ENCODE results near the gene PLA2G1B. TPM values are rescaled to one million over a fixed set of nuclear protein-coding genes. Genes with fewer than 3 reads are reported as not detected.

The PLA2G1B gene
- total RNA-seq, 4 donors from 2014 or later = not detected

- H3K27ac ChIP-seq (replicated peaks in 1 of 4) = no peak overlapping the region
- no peaks in the 10 kb centered on the region for H3K9me3 ChIP-seq
- WGBS = 66% methylated on average over 16 of the region's 19 CpGs
- no peak overlapping the region for H3K4me3 ChIP-seq
- no peak for TF ChIP-seq POLR2AphosphoS5 (IDR thresholded peaks at IDR 0.05)
- TF ChIP-seq CTCF (IDR thresholded peaks at IDR 0.05) = no peak
- no peak for TF ChIP-seq EP300 (IDR thresholded peaks at IDR 0.05)
- TF ChIP-seq POLR2A (IDR thresholded peaks at IDR 0.05; ENCODE audit: low read depth) = no peak
- H3K27me3 ChIP-seq = peaks cover 0 to 17% (median 0%) of the 10 kb centered on the region in 4 donors
- no peak for DNase-seq (ENCODE audit: extremely low spot score)
- peaks cover 8 to 18% (median 14%) of the 10 kb centered on the region in 4 donors for H3K4me1 ChIP-seq
- intact Hi-C loops (cut with DNase I) = no loop called here
- H3K36me3 ChIP-seq = peaks cover 0 to 16% (median 0%) of the 10 kb centered on the region in 4 donors
Measured at GRCh38 chr12:120358412-120359100, 31.0 kb upstream of the PLA2G1B start.

- intact Hi-C loops (cut with DNase I) = loop anchor here (2.0 kb wide), 1 partner anchor 74 kb away; no protein-coding TSS in a partner anchor
Measured at GRCh38 chr12:120357104-120357503, 29.5 kb upstream of the PLA2G1B start.

DNA sequence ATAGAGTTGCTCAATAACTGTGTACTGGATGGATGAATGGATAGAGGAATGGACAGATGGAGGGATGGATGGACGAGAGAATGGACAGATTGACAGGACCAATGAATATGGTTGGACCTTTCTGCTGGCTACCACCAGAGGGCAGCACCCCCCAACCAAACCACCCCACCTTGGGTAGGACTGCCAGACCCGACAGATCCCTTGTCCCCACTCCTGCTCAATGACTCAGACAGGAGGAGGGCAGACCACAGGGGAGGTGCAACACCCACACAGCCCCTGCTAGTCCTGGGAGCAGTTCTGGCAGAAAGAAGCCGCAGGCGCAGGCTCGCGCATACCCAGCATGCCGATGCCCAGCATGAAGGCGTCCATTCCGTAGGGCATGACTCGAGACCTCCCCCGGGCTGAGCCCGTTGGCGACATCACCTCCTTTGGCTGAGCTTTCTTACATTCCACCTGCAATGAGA lies 29.0 kb upstream of the PLA2G1B start:
- TF ChIP-seq POLR2AphosphoS5 (IDR thresholded peaks at IDR 0.05) = peak in 1 of 2 donors; percentile 29
- no peak for TF ChIP-seq EP300 (IDR thresholded peaks at IDR 0.05)
- peak; percentile 83 to 92 (median 83) for TF ChIP-seq CTCF (IDR thresholded peaks at IDR 0.05)
- Histone ChIP-seq H3K27ac (replicated peaks in 1 of 4) (no peak overlapping the region), H3K4me1 (peaks cover 3 to 11% (median 7%) of the 10 kb centered on the region in 4 donors), H3K36me3 (peaks cover 0 to 9% (median 0%) of the 10 kb centered on the region in 4 donors), H3K9me3 (no peaks in the 10 kb centered on the region), H3K4me3 (no peak overlapping the region), H3K27me3 (peaks cover 0 to 6% (median 0%) of the 10 kb centered on the region in 4 donors)
- intact Hi-C loops (cut with DNase I) = loop anchor here (2.0 kb wide), 1 partner anchor 74 kb away; no protein-coding TSS in a partner anchor
- no peak for DNase-seq (ENCODE audit: extremely low spot score)
- 63% methylated on average over 13 of the region's 13 CpGs for WGBS

More at GRCh38 chr12:120357104-120357503, 29.5 kb upstream of the PLA2G1B start:
- no peak overlapping the region for H3K4me3 ChIP-seq
- peaks cover 8 to 16% (median 12%) of the 10 kb centered on the region in 4 donors for H3K4me1 ChIP-seq
- no peak for DNase-seq (ENCODE audit: extremely low spot score)
- H3K9me3 ChIP-seq = no peaks in the 10 kb centered on the region
- TF ChIP-seq POLR2A (IDR thresholded peaks at IDR 0.05; ENCODE audit: low read depth) = no peak
- no peak for TF ChIP-seq CTCF (IDR thresholded peaks at IDR 0.05)
- no peak for TF ChIP-seq POLR2AphosphoS5 (IDR thresholded peaks at IDR 0.05)
- TF ChIP-seq EP300 (IDR thresholded peaks at IDR 0.05) = no peak
- 82% methylated on average over 5 of the region's 5 CpGs for WGBS
- peaks cover 0 to 11% (median 0%) of the 10 kb centered on the region in 4 donors for H3K27me3 ChIP-seq
- H3K27ac ChIP-seq (replicated peaks in 1 of 4) = no peak overlapping the region
- H3K36me3 ChIP-seq = peaks cover 0 to 9% (median 0%) of the 10 kb centered on the region in 4 donors

- Histone ChIP-seq H3K9me3 (no peaks in the 10 kb centered on the region), H3K27ac (replicated peaks in 1 of 4) (no peak overlapping the region), H3K4me1 (peaks cover 0 to 17% (median 7%) of the 10 kb centered on the region in 4 donors), H3K27me3 (no peaks in the 10 kb centered on the region), H3K36me3 (peaks cover 0 to 20% (median 0%) of the 10 kb centered on the region in 4 donors), H3K4me3 (no peak overlapping the region)
- intact Hi-C loops (cut with DNase I) = no loop called here
- DNase-seq (ENCODE audit: extremely low spot score) = no peak
- no peak for TF ChIP-seq EP300 (IDR thresholded peaks at IDR 0.05)
- TF ChIP-seq POLR2A (IDR thresholded peaks at IDR 0.05; ENCODE audit: low read depth) = no peak
- no peak for TF ChIP-seq POLR2AphosphoS5 (IDR thresholded peaks at IDR 0.05)
- no peak for TF ChIP-seq CTCF (IDR thresholded peaks at IDR 0.05)
- WGBS = 92% methylated on average over 4 of the region's 4 CpGs
Measured at GRCh38 chr12:120353556-120354317, 26.2 kb upstream of the PLA2G1B start.
